Endodermal cell (in vitro differentiated cells): Measurements from ENCODE around the gene MBOAT1. TPM values are rescaled to one million over a fixed set of nuclear protein-coding genes. Genes with fewer than 3 reads are reported as not detected.

ENCODE experiments used
- DNase-seq: peaks from one replicate; pipeline ENCODE4 v3.0.0-alpha.2; 2017
- H3K27ac ChIP-seq: 2 replicates; pipeline ENCODE4 v1.5.1; 2013; ENCODE audit warnings: mild to moderate bottlenecking, low read depth, low read length, moderate library complexity
- H3K27me3 ChIP-seq: 2 replicates; pipeline ENCODE4 v1.6.1; 2013; ENCODE audit warnings: mild to moderate bottlenecking, low read length, moderate library complexity; ENCODE audit not compliant: insufficient read depth, control insufficient read depth, poor library complexity, severe bottlenecking
- H3K36me3 ChIP-seq: 2 replicates; pipeline ENCODE4 v1.7.0; 2013; ENCODE audit warnings: mild to moderate bottlenecking, low read length, moderate library complexity; ENCODE audit not compliant: control insufficient read depth, insufficient read depth
- H3K4me1 ChIP-seq: one replicate; pipeline ENCODE4 v1.7.0; 2013; ENCODE audit warnings: low read length; ENCODE audit not compliant: control insufficient read depth, insufficient read depth
- H3K4me3 ChIP-seq: 2 replicates; pipeline ENCODE4 v1.5.1; 2013; ENCODE audit warnings: mild to moderate bottlenecking, low read length, moderate library complexity
- H3K9ac ChIP-seq: 2 replicates; pipeline ENCODE4 v1.6.1; 2013; ENCODE audit warnings: mild to moderate bottlenecking, low read length, moderate library complexity; ENCODE audit not compliant: poor library complexity, severe bottlenecking; ENCODE audit errors: extremely low read depth
- H3K9me3 ChIP-seq: 2 replicates; pipeline ENCODE4 v1.6.1; 2013; ENCODE audit warnings: mild to moderate bottlenecking, low read length, moderate library complexity; ENCODE audit not compliant: control insufficient read depth
- H3K27ac Mint-ChIP-seq: 2 replicates; pipeline ENCODE4 v1.8.0; 2020; ENCODE audit warnings: mixed read lengths
- H3K27me3 Mint-ChIP-seq: 2 replicates; pipeline ENCODE4 v1.8.0; 2021; ENCODE audit warnings: mild to moderate bottlenecking, mixed read lengths; ENCODE audit not compliant: insufficient read depth
- H3K36me3 Mint-ChIP-seq: 2 replicates; pipeline ENCODE4 v1.8.0; 2020; ENCODE audit warnings: low read depth, mixed read lengths
- H3K4me1 Mint-ChIP-seq: 2 replicates; pipeline ENCODE4 v1.8.0; 2020; ENCODE audit warnings: mixed read lengths
- H3K4me3 Mint-ChIP-seq: 2 replicates; pipeline ENCODE4 v1.8.0; 2020; ENCODE audit warnings: mild to moderate bottlenecking, moderate library complexity, mixed read lengths
- H3K9me3 Mint-ChIP-seq: 2 replicates; pipeline ENCODE4 v1.8.0; 2020; ENCODE audit warnings: mild to moderate bottlenecking, mixed read lengths
- WGBS, 2 experiments: methylation state at CpG; one replicate each; pipeline versions ENCODE4 v1.1.5 to v1.1.7; 2013; ENCODE audit warnings: missing lambda C conversion rate in 2 of 2, mixed read lengths in 1 of 2; ENCODE audit not compliant: insufficient coverage in 1 of 2, insufficient read length in 1 of 2; 5-methylcytosine and 5-hydroxymethylcytosine counted together
- total RNA-seq, 2 donors: library from RNA; stranded (reverse); fragmentation: NEBNext Ultra II Directional in 1 of 2; extraction: Animal tissue kit (Norgen Biotek cat#: 25700) in 1 of 2; gene quantifications; 2 replicates in 1 of 2; 3 replicates in 1 of 2; pipeline ENCODE4 v1.2.1, GENCODE V29; 2021
- TF ChIP-seq, protein P1 (sequence below): fragments of 200-600 bp; sonication (generic); conservative IDR thresholded peaks from 2 replicates; pipeline ENCODE4 v1.5.0; 2021; ENCODE audit warnings: antibody characterized with exemption, mild to moderate bottlenecking

Gene MBOAT1
- total RNA-seq, 2 donors from 2014 or later, result 7.7 to 9.4 TPM

DNA sequence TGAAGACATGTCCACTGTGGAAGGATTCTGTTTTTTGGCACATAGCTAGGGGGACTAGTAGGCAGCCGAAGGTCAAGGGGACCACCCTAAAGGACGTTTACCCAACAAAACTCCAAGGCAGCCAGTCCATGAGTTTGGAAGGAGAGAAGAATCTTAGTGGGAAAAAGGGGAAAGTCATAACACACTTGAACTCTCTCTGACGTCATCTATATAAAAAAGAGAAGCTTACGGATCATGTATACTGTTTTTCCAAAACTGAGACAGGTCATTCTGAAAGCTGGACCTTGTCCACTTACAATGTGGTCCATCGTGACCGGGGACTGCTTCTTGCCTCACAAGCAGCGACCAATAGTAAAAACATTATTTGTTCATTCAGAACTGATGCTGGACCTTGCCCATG lies 95.5 kb downstream of the MBOAT1 start:
- peaks cover 3% of the 10 kb centered on the region for H3K36me3 Mint-ChIP-seq
- 91 to 95% methylated on average over 3 to 7 of the region's 7 CpGs for WGBS, 2 experiments
- no peaks in the 10 kb centered on the region for H3K9me3 Mint-ChIP-seq
- DNase-seq, result no peak
- Histone ChIP-seq H3K9me3 (no peaks in the 10 kb centered on the region), H3K27ac (no peak overlapping the region), H3K4me1 (peaks cover 6% of the 10 kb centered on the region), H3K9ac (no peak overlapping the region), H3K27me3 (no peaks in the 10 kb centered on the region), H3K36me3 (no peaks in the 10 kb centered on the region), H3K4me3 (no peak overlapping the region)
- peaks cover 12% of the 10 kb centered on the region for H3K4me1 Mint-ChIP-seq
- TF ChIP-seq, protein P1, sequence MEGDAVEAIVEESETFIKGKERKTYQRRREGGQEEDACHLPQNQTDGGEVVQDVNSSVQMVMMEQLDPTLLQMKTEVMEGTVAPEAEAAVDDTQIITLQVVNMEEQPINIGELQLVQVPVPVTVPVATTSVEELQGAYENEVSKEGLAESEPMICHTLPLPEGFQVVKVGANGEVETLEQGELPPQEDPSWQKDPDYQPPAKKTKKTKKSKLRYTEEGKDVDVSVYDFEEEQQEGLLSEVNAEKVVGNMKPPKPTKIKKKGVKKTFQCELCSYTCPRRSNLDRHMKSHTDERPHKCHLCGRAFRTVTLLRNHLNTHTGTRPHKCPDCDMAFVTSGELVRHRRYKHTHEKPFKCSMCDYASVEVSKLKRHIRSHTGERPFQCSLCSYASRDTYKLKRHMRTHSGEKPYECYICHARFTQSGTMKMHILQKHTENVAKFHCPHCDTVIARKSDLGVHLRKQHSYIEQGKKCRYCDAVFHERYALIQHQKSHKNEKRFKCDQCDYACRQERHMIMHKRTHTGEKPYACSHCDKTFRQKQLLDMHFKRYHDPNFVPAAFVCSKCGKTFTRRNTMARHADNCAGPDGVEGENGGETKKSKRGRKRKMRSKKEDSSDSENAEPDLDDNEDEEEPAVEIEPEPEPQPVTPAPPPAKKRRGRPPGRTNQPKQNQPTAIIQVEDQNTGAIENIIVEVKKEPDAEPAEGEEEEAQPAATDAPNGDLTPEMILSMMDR, result no peak
- no peak overlapping the region for H3K4me3 Mint-ChIP-seq
- no peaks in the 10 kb centered on the region for H3K27me3 Mint-ChIP-seq
- H3K27ac Mint-ChIP-seq, result no peak overlapping the region

DNA sequence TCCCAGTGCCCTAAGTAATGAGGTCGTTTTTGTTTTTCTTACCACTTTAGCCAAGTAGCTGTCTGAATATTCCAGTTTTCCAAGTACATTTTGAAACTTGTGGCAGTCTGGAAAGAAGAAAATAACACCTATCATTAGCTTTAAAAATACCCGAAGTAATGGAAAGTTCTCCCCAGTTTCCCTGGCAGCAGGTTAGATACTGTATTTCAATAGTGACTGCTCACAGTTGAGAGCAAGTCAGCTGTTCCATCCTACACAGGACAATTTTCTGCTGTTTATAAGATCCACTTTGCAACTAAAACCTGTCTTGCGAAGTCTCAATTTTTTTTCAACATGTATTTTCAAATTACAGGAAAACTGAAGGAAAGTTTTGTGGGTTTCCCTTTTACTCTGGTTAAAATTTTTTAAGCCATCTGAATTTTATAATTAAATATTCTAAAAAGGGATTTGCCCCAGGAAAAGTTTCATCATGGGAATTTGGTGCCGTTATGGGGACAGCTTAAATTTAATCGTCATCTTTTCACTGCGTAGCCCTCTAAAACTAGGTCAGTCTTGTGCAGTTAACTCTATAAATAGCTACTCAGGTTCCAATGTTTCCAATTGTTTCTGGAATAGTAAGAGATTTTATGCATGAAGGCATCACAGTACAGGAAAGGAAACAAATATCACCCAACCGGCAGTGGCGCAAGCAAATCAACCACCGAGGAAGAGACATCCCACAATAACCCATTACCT lies 96.9 kb downstream of the MBOAT1 start:
- Mint-ChIP-seq H3K9me3 (no peaks in the 10 kb centered on the region), H3K4me3 (no peak overlapping the region), H3K4me1 (peaks cover 12% of the 10 kb centered on the region), H3K27me3 (no peaks in the 10 kb centered on the region), H3K36me3 (peaks cover 3% of the 10 kb centered on the region), H3K27ac (no peak overlapping the region)
- no peak for DNase-seq
- Histone ChIP-seq H3K27me3 (no peaks in the 10 kb centered on the region), H3K36me3 (no peaks in the 10 kb centered on the region), H3K4me1 (peaks cover 6% of the 10 kb centered on the region), H3K9ac (no peak overlapping the region), H3K27ac (no peak overlapping the region), H3K4me3 (no peak overlapping the region), H3K9me3 (no peaks in the 10 kb centered on the region)
- WGBS, 2 experiments, result 81 to 94% methylated on average over 2 to 9 of the region's 9 CpGs
- TF ChIP-seq, protein P1, result no peak

DNA sequence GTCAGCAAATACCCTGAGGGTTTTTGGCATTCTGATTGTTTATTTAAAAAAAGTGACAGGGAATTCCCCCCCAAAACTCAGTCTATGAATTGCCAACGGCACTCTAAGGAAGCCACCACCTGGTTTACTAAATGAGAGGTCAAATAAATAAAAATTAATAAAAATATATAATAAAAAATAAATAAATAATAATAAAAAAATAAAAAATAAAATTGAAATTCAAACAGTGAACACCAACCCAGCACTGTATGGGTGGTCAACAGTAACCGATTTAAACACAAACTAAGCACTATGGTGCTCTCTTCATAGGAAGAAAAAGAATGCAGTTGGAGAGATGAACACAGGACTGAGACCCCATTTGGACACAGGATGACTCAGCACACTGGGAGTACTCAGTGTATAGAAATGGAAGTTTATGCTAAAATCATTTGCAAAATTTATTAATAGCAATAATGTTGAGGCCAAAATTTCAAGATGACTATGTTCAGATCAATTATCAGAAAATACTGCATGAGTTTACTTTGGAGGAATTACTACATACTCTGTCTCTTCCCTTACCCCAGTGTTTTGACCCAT lies 98.5 kb downstream of the MBOAT1 start:
- DNase-seq, result no peak
- H3K27ac Mint-ChIP-seq, result no peak overlapping the region
- 100% methylated on average over 1 of the region's 2 CpGs for WGBS, 2 experiments
- H3K4me3 ChIP-seq, result no peak overlapping the region
- peaks cover 12% of the 10 kb centered on the region for H3K4me1 Mint-ChIP-seq
- H3K9me3 Mint-ChIP-seq, result no peaks in the 10 kb centered on the region
- H3K27ac ChIP-seq, result no peak overlapping the region
- H3K4me1 ChIP-seq, result peaks cover 6% of the 10 kb centered on the region
- no peaks in the 10 kb centered on the region for H3K27me3 ChIP-seq
- peaks cover 3% of the 10 kb centered on the region for H3K36me3 Mint-ChIP-seq
- no peaks in the 10 kb centered on the region for H3K36me3 ChIP-seq
- no peak overlapping the region for H3K9ac ChIP-seq
- no peak overlapping the region for H3K4me3 Mint-ChIP-seq
- TF ChIP-seq, protein P1, result no peak
- H3K9me3 ChIP-seq, result no peaks in the 10 kb centered on the region
- H3K27me3 Mint-ChIP-seq, result no peaks in the 10 kb centered on the region
